GM18951 (cell line): ENCODE data around the gene ESPNL.

ENCODE experiments used
- POLR2A ChIP-seq: IDR thresholded peaks from 4 replicates; pipeline ENCODE4 v1.6.1; 2011; ENCODE audit warnings: mild to moderate bottlenecking; ENCODE audit not compliant: insufficient read length, insufficient read depth; ENCODE audit errors: extremely low read depth
- in situ Hi-C: fragments of 300-500 bp; cut with MboI; formaldehyde crosslinking; loops from one replicate; pipeline ENCODE4 v1.12.0; 2022; ENCODE audit warnings: low sequenced_read_pairs, mixed read lengths, inconsistent platforms; ENCODE audit not compliant: unreplicated experiment

ESPNL gene

DNA sequence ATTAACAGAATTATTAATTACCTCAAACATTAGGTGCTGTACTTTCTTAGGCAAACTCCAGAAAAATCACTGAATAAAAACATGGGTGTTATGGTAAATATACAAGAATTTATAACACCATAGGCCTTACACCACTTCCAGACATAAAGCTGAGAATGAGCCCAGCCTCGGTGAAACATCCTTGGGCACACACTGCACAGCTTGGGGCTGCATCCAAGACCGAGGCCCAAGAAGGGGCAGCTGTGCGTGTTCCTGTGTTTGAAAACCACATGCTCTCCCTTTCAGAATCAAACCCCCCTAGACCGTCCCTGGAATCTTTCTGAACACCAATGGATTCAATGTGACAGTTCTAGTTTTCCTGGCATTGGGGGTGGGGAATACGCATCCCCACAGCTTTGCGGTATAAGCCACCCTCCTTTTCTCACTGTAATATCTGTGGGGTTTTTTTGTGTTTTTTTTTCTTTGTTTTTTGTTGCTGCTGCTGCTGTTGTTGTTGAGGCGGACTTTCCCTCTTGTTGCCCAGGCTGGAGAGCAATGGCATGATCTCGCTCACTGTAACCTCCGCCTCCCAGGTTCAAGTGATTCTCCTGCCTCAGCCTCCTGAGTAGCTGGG, 71.5 kb downstream of the ESPNL start:
- no peak for TF ChIP-seq POLR2A
- in situ Hi-C loops: no loop called here

GRCh38 chr2:238172439-238172838, 72.3 kb downstream of the ESPNL start:
- in situ Hi-C loops: no loop called here
- TF ChIP-seq POLR2A: no peak

GRCh38 chr2:238173692-238174091, 73.6 kb downstream of the ESPNL start:
- in situ Hi-C loops: no loop called here
- no peak for TF ChIP-seq POLR2A

GRCh38 chr2:238174291-238174690, 74.2 kb downstream of the ESPNL start:
- in situ Hi-C loops: no loop called here
- TF ChIP-seq POLR2A: no peak

GRCh38 chr2:238174701-238175100, 74.6 kb downstream of the ESPNL start:
- in situ Hi-C loops: no loop called here
- TF ChIP-seq POLR2A: no peak

GRCh38 chr2:238176613-238177012, 76.5 kb downstream of the ESPNL start:
- no peak for TF ChIP-seq POLR2A
- in situ Hi-C loops: no loop called here

- no peak for TF ChIP-seq POLR2A
Observed at GRCh38 chr2:238180554-238180953, 80.4 kb downstream of the ESPNL start.

DNA sequence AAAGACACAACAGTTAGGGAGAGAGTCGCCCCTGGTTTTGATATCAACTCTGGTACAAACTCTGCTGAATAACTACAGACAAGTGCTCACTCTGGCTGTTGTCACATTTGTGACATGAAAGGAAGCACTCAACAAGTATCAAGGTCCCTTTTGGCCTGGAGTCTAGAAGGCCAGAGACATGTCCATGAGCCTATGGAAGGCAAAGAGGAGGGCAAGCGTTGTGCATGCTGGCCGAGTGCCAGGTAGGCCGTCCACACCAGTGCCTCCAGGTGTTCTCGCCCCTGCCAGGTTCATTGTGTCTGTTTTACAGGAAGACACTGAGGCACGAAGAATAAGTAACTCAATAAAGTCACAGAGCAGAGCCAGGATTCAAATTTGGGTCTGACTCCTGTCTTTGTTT, 82.2 kb downstream of the ESPNL start:
- in situ Hi-C loops: no loop called here
- TF ChIP-seq POLR2A: no peak

More at GRCh38 chr2:238180554-238180953, 80.4 kb downstream of the ESPNL start:
- in situ Hi-C loops: no loop called here
